Astrocyte (in vitro differentiated cells and primary cell): ENCODE results near the gene MRPS23. TPM values are rescaled to one million over a fixed set of nuclear protein-coding genes. Genes with fewer than 3 reads are reported as not detected.

Experiments used
- DNase-seq: peaks from one replicate; pipeline ENCODE4 v3.0.0-alpha.2; 2010; ENCODE audit warnings: low read depth
- FAIRE-seq: peaks from 2 replicates; lab custom pipeline; 2011; peaks lifted over from hg19 to GRCh38; lab: Jason Lieb, UNC
- H2AFZ ChIP-seq: 2 replicates; pipeline ENCODE4 v1.6.0; 2012; ENCODE audit warnings: low read depth, low read length, inconsistent platforms
- H3K27ac ChIP-seq: 2 replicates; pipeline ENCODE4 v1.5.1; 2011; ENCODE audit warnings: low read depth, low read length, inconsistent platforms
- H3K27me3 ChIP-seq: 2 replicates; pipeline ENCODE4 v1.6.0; 2011; ENCODE audit warnings: low read length, inconsistent platforms; ENCODE audit not compliant: insufficient read depth
- H3K36me3 ChIP-seq: 2 replicates; pipeline ENCODE4 v1.5.1; 2011; ENCODE audit warnings: low read length, inconsistent platforms; ENCODE audit not compliant: insufficient read depth
- H3K4me1 ChIP-seq: 2 replicates; pipeline ENCODE4 v1.5.1; 2011; ENCODE audit warnings: low read length, inconsistent platforms; ENCODE audit not compliant: insufficient read depth
- H3K4me2 ChIP-seq: 2 replicates; pipeline ENCODE4 v1.6.0; 2012; ENCODE audit warnings: low read length, inconsistent platforms
- H3K4me3 ChIP-seq: 2 replicates; pipeline ENCODE4 v1.5.1; 2011; ENCODE audit warnings: low read depth, mild to moderate bottlenecking, low read length, inconsistent platforms; ENCODE audit not compliant: insufficient read depth
- H3K79me2 ChIP-seq: 2 replicates; pipeline ENCODE4 v1.6.0; 2012; ENCODE audit warnings: mild to moderate bottlenecking, low read length, inconsistent platforms; ENCODE audit not compliant: insufficient read depth
- H3K9ac ChIP-seq: 2 replicates; pipeline ENCODE4 v1.6.0; 2012; ENCODE audit warnings: mild to moderate bottlenecking, low read length, inconsistent platforms
- H3K9me3 ChIP-seq: 2 replicates; pipeline ENCODE4 v1.5.1; 2012; ENCODE audit warnings: low read depth, mild to moderate bottlenecking, low read length, inconsistent platforms; ENCODE audit not compliant: insufficient read depth
- H4K20me1 ChIP-seq: 2 replicates; pipeline ENCODE4 v1.6.0; 2012; ENCODE audit warnings: low read length, inconsistent platforms; ENCODE audit not compliant: insufficient read depth
- H3K27ac Mint-ChIP-seq: one replicate; pipeline ENCODE4 v1.8.0; 2021; ENCODE audit warnings: mild to moderate bottlenecking, mixed read lengths; ENCODE audit not compliant: unreplicated experiment
- H3K27me3 Mint-ChIP-seq: one replicate; pipeline ENCODE4 v1.8.0; 2021; ENCODE audit warnings: low read depth, mixed read lengths; ENCODE audit not compliant: unreplicated experiment
- H3K36me3 Mint-ChIP-seq: one replicate; pipeline ENCODE4 v1.8.0; 2021; ENCODE audit warnings: low read depth, mixed read lengths; ENCODE audit not compliant: unreplicated experiment
- H3K4me1 Mint-ChIP-seq: one replicate; pipeline ENCODE4 v1.8.0; 2021; ENCODE audit warnings: low read depth, mixed read lengths; ENCODE audit not compliant: unreplicated experiment
- H3K4me3 Mint-ChIP-seq: one replicate; pipeline ENCODE4 v1.8.0; 2021; ENCODE audit warnings: mild to moderate bottlenecking, moderate library complexity, mixed read lengths; ENCODE audit not compliant: unreplicated experiment
- H3K9me3 Mint-ChIP-seq: one replicate; pipeline ENCODE4 v1.8.0; 2021; ENCODE audit warnings: mild to moderate bottlenecking, mixed read lengths; ENCODE audit not compliant: unreplicated experiment
- EZH2 ChIP-seq: IDR thresholded peaks from 2 replicates; pipeline ENCODE4 v1.6.1; 2012; ENCODE audit warnings: mild to moderate bottlenecking, low read length, inconsistent platforms; ENCODE audit not compliant: insufficient read depth
- total RNA-seq: library from RNA; stranded (reverse); gene quantifications from 2 replicates; pipeline ENCODE4 v1.2.1, GENCODE V29; 2021
- TF ChIP-seq, protein P1 (sequence below): IDR thresholded peaks from 2 replicates; pipeline ENCODE4 v1.5.1; 2011; ENCODE audit warnings: low read depth, mild to moderate bottlenecking, inconsistent platforms, low read length, moderate library complexity; ENCODE audit not compliant: insufficient read depth

MRPS23 gene
- total RNA-seq, 1 donor from 2014 or later: 61.3 TPM

GRCh38 chr17:57866319-57866718 lies 16.5 kb upstream of the MRPS23 start:
- DNase-seq (no peak), FAIRE-seq (no peak)
- Histone ChIP-seq H3K36me3 (peaks cover 7% of the 10 kb centered on the region), H3K9me3 (no peaks in the 10 kb centered on the region), H3K4me2 (no peak overlapping the region), H3K4me1 (peaks cover 40% of the 10 kb centered on the region), H2AFZ (no peak overlapping the region), H3K79me2 (no peaks in the 10 kb centered on the region), H4K20me1 (no peaks in the 10 kb centered on the region), H3K9ac (no peak overlapping the region), H3K4me3 (no peak overlapping the region), H3K27me3 (no peaks in the 10 kb centered on the region), H3K27ac (no peak overlapping the region)
- no peak for TF ChIP-seq EZH2
- TF ChIP-seq, protein P1, sequence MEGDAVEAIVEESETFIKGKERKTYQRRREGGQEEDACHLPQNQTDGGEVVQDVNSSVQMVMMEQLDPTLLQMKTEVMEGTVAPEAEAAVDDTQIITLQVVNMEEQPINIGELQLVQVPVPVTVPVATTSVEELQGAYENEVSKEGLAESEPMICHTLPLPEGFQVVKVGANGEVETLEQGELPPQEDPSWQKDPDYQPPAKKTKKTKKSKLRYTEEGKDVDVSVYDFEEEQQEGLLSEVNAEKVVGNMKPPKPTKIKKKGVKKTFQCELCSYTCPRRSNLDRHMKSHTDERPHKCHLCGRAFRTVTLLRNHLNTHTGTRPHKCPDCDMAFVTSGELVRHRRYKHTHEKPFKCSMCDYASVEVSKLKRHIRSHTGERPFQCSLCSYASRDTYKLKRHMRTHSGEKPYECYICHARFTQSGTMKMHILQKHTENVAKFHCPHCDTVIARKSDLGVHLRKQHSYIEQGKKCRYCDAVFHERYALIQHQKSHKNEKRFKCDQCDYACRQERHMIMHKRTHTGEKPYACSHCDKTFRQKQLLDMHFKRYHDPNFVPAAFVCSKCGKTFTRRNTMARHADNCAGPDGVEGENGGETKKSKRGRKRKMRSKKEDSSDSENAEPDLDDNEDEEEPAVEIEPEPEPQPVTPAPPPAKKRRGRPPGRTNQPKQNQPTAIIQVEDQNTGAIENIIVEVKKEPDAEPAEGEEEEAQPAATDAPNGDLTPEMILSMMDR: no peak
- peaks cover 25% of the 10 kb centered on the region for H3K36me3 Mint-ChIP-seq
- no peak overlapping the region for H3K4me3 Mint-ChIP-seq
- no peak overlapping the region for H3K27ac Mint-ChIP-seq
- no peaks in the 10 kb centered on the region for H3K9me3 Mint-ChIP-seq
- H3K4me1 Mint-ChIP-seq: peaks cover 44% of the 10 kb centered on the region
- no peaks in the 10 kb centered on the region for H3K27me3 Mint-ChIP-seq

GRCh38 chr17:57864273-57864672 lies 14.4 kb upstream of the MRPS23 start:
- Histone ChIP-seq H3K4me3 (no peak overlapping the region), H3K9ac (no peak overlapping the region), H3K27ac (no peak overlapping the region), H3K27me3 (no peaks in the 10 kb centered on the region), H3K36me3 (peaks cover 4% of the 10 kb centered on the region), H3K4me1 (peaks cover 37% of the 10 kb centered on the region), H3K4me2 (no peak overlapping the region), H3K9me3 (no peaks in the 10 kb centered on the region), H3K79me2 (no peaks in the 10 kb centered on the region), H4K20me1 (no peaks in the 10 kb centered on the region), H2AFZ (no peak overlapping the region)
- Mint-ChIP-seq H3K27me3 (no peaks in the 10 kb centered on the region), H3K27ac (no peak overlapping the region), H3K36me3 (peaks cover 26% of the 10 kb centered on the region), H3K9me3 (no peaks in the 10 kb centered on the region), H3K4me1 (peaks cover 47% of the 10 kb centered on the region), H3K4me3 (peak overlapping the region; percentile 52)
- FAIRE-seq (no peak), DNase-seq (no peak)
- TF ChIP-seq EZH2: no peak
- TF ChIP-seq, protein P1: no peak
